22Rv1 (cell line): ENCODE measurements around the gene HBG2.
"Not testable (repeated sequence)": the region's sequence is repeated elsewhere in the genome, so short reads cannot be mapped to it uniquely, and the experiment has no call there.

Source experiments
- H3K27ac ChIP-seq: fragments of 450-650 bp; 2 replicates; pipeline ENCODE4 v1.5.1; 2017
- ZFX ChIP-seq: fragments of 450-650 bp; IDR thresholded peaks from 2 replicates; pipeline ENCODE4 v1.6.1; 2017; ENCODE audit warnings: antibody characterized with exemption, borderline replicate concordance
- TF ChIP-seq, protein P1 (sequence below): fragments of 450-650 bp; IDR thresholded peaks from 2 replicates; pipeline ENCODE4 v1.5.1; 2017; ENCODE audit warnings: mild to moderate bottlenecking

HBG2 gene

DNA sequence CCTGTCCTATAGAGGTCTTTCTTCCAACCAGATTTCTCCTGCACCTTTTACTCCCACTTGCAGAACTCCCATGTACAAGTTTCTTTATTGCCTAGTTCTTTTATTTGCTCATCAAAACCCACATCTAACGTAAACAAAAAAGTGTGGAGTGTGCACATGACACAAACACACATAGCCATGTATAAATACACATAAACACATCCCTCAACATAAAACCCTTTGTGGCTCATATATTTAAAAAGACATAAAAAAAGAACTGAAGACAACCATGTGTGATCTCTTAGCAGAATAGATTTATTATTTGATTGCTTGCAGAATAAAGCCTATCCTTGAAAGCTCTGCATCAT is 1.7 kb downstream of the HBG2 start:
- H3K27ac ChIP-seq: no peak overlapping the region
- TF ChIP-seq, protein P1, sequence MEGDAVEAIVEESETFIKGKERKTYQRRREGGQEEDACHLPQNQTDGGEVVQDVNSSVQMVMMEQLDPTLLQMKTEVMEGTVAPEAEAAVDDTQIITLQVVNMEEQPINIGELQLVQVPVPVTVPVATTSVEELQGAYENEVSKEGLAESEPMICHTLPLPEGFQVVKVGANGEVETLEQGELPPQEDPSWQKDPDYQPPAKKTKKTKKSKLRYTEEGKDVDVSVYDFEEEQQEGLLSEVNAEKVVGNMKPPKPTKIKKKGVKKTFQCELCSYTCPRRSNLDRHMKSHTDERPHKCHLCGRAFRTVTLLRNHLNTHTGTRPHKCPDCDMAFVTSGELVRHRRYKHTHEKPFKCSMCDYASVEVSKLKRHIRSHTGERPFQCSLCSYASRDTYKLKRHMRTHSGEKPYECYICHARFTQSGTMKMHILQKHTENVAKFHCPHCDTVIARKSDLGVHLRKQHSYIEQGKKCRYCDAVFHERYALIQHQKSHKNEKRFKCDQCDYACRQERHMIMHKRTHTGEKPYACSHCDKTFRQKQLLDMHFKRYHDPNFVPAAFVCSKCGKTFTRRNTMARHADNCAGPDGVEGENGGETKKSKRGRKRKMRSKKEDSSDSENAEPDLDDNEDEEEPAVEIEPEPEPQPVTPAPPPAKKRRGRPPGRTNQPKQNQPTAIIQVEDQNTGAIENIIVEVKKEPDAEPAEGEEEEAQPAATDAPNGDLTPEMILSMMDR: no peak
- no peak for TF ChIP-seq ZFX

DNA sequence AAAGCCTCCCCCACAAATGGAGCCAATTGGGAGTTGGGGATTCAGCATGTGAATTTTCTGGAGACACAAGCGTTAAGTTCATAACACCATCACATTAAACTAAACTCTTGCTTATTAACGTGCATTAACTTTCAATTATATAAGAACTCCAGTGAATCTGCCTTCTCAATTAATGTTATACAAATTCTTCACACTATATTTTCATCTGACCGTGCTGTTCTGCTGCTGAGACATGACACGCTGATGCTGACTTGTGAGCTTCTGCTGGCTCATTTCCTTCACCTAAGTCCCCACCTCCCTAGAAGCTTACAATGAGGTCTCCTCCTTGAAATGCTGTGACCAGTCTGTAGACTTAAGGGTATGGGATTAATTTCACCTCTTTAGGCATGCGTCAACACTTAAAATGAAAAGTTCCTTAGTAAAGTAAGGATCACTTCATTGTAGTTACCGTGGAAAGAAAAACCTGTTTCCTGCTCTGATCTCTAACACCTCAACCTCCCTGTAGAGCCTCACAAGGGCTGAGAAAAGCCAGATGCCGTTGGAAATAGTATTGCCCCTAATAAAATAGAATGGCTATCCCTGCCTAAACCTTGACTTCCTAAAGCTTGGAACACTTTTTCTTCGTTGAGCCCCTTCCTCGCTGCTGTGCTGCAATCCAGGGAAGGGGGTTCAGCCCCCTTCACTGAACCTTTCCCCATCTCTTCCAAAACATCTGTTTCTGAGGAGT is 2.2 kb downstream of the HBG2 start:
- no peak overlapping the region for H3K27ac ChIP-seq
- TF ChIP-seq, protein P1: no peak
- no peak for TF ChIP-seq ZFX

DNA sequence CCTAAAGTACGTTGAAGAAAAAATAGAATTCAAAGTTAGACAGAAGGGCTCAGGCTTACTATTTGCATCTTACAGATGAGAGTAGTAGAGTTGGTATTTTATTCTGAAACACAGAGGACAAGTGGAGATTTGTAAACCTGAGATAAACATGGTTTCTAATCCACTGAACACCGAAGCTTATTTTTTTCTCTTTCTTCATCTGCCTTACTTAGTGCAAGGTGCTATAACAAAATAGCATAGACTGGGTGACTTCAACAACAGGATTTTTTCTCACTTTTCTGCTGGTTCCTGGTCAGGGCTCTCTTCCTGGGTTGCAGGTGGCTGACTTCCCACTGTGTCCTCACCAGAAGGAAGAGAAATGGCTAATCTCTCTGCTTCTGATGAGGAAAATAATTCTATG is 2.8 kb downstream of the HBG2 start:
- no peak overlapping the region for H3K27ac ChIP-seq
- no peak for TF ChIP-seq ZFX
- TF ChIP-seq, protein P1: no peak

DNA sequence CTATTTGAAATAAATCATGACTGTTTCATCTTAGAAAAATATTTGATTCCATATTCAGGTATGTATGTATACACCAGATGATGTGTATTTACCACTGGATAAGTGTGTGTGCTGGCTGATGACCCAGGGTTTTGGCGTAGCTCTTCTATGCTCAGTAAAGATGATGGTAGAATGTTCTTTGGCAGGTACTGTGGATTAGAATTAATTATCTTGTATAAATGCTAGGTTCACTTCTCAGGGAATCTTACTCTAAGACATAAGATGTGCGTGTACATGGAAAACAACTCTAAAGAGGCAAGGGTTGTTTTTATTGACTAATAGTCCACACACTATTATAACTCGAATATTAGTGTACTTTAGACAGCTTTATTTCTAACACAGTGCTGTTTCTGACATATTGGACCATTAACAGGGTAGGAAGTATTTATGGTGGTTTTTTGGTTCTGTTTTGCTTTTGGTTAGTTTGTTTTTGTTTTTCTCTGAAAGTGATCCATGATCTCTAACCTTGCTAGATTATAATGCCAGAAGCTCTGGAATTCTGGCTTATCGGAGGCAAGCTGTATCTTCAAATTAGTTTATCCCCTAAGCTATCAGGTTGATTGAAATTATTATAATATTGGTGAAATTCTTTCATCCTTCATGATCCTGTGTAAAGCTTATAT is 3.9 kb downstream of the HBG2 start:
- no peak overlapping the region for H3K27ac ChIP-seq
- TF ChIP-seq ZFX: no peak
- TF ChIP-seq, protein P1: no peak

DNA sequence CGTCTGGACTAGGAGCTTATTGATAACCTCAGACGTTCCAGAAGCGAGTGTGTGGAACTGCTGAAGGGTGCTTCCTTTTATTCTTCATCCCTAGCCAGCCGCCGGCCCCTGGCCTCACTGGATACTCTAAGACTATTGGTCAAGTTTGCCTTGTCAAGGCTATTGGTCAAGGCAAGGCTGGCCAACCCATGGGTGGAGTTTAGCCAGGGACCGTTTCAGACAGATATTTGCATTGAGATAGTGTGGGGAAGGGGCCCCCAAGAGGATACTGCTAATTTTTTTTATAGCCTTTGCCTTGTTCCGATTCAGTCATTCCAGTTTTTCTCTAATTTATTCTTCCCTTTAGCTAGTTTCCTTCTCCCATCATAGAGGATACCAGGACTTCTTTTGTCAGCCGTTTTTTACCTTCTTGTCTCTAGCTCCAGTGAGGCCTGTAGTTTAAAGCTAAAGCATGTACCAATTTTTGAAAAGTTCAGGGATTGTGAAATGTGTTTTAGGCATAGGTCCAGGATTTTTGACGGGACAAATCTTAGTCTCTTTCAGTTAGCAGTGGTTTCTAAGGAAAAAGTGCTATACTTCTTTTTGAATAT is 4.7 kb downstream of the HBG2 start, which contains the start of gene HBG1:
Gene HBG1, minus strand, starts transcription at position 51 of the 590 bp plus-strand sequence. CDS start 53 bp downstream, outside the sequence.
- not testable (repeated sequence) for H3K27ac ChIP-seq

DNA sequence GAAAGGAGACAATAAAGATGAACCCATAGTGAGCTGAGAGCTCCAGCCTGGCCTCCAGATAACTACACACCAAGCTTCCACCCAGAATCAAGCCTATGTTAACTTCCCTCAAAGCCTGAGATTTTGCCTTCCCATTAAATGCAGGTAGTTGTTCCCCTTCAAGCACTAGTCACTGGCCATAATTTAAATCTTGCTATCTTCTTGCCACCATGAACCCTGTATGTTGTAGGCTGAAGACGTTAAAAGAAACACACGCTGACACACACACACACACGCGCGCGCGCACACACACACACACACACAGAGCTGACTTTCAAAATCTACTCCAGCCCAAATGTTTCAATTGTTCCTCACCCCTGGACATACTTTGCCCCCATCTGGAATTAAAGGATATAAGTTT is 6.1 kb downstream of the HBG2 start:
- not testable (repeated sequence) for H3K27ac ChIP-seq

DNA sequence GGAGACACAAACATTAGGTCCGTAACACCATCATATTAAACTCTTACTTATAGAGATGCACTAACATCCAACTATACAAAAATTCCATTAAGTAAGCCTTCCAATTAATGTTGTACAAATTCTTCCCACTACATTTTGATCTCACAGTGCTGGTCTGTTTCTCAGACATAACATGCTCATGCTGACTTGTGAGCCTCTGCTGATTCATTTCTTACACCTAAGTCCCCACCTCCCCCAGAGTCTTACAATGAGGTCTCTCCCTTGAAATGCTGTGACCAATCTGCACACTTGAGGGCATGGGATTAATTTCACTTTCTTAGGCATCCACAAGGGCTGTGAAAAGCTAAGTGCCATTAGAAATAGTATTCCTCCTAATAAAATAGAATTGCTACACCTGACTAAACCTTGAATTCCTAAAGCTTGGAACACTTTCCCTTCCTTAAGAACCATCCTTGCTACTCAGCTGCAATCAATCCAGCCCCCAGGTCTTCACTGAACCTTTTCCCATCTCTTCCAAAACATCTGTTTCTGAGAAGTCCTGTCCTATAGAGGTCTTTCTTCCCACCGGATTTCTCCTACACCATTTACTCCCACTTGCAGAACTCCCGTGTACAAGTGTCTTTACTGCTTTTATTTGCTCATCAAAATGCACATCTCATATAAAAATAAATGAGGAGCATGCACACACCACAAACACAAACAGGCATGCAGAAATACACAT is 6.9 kb downstream of the HBG2 start:
- H3K27ac ChIP-seq: no peak overlapping the region
- no peak for TF ChIP-seq ZFX
- TF ChIP-seq, protein P1: no peak

DNA sequence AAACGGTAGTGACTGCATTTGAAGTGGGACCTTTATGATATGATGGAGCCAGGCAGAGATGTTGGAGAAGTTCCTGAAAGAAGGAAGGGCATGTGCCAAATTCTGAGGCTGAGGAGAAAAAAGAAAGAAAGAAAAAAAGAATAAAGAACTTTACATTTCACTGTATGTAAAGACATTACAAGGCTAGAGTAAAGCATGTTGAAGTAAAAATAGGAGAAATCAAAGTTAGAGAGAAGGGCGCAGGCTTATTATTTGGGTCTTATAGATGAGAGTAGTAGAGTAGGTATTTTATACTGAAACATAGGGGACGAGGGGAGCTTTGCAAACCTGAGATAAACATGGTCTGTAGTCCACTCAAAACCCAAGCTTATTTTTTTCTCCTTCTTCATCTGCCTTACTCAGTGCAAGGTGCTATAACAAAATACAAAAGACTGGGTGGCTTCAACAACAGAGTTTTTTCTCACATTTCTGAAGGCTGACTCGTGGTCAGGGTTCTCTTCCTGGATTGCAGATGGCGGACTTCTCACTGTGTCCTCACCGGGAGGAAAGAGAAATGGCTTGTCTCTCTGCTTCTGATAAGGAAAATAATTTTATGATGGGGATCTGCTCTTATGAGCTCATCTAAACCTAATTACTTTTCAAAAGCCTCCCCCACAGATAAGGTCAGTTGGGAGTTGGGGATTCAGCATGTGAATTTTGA is 7.7 kb downstream of the HBG2 start:
- no peak for TF ChIP-seq ZFX
- TF ChIP-seq, protein P1: no peak
- H3K27ac ChIP-seq: no peak overlapping the region
